Heart left ventricle (tissue), 16 donors: Measurements from ENCODE around the gene DCAF5. TPM values are rescaled to one million over a fixed set of nuclear protein-coding genes. Genes with fewer than 3 reads are reported as not detected.

ENCODE experiments used
- ATAC-seq, 4 donors: fragments of 200-7000 bp; cut with Tn5 transposase; one replicate each; pipeline ENCODE4 v1.9.1; 2020 to 2022; ENCODE audit warnings: moderate library complexity in 4 of 4, mild to moderate bottlenecking in 3 of 4, moderate number of reproducible peaks in 1 of 4
- DNase-seq, 5 donors: peaks; one replicate each; pipeline ENCODE4 v3.0.0-alpha.2; 2020
- H3K27ac ChIP-seq, 12 donors: fragments of 200-600 bp; sonication (generic) in 4 of 12; one replicate each; pipeline versions ENCODE4 v1.5.0 to v1.8.0; 2016 to 2022; ENCODE audit warnings: mild to moderate bottlenecking in 2 of 12
- H3K27me3 ChIP-seq, 9 donors: fragments of 200-600 bp; sonication (generic) in 2 of 9; one replicate each; pipeline versions ENCODE4 v1.5.1 to v1.8.0; 2016 to 2022; ENCODE audit warnings: mild to moderate bottlenecking in 3 of 9
- H3K36me3 ChIP-seq, 9 donors: fragments of 200-600 bp; sonication (generic) in 2 of 9; one replicate each; pipeline versions ENCODE4 v1.5.0 to v1.8.0; 2018 to 2022; ENCODE audit warnings: mild to moderate bottlenecking in 2 of 9
- H3K4me1 ChIP-seq, 12 donors: fragments of 200-600 bp; sonication (generic) in 4 of 12; one replicate each; pipeline versions ENCODE4 v1.5.0 to v1.8.0; 2016 to 2022; ENCODE audit warnings: mild to moderate bottlenecking in 3 of 12
- H3K4me3 ChIP-seq, 12 donors: fragments of 200-600 bp; sonication (generic) in 4 of 12; one replicate each; pipeline versions ENCODE4 v1.5.0 to v1.8.0; 2017 to 2022; ENCODE audit warnings: mild to moderate bottlenecking in 9 of 12, moderate library complexity in 4 of 12
- H3K9me3 ChIP-seq, 12 donors: fragments of 200-600 bp; sonication (generic) in 4 of 12; one replicate each; pipeline versions ENCODE4 v1.5.0 to v1.8.0; 2016 to 2022; ENCODE audit warnings: mild to moderate bottlenecking in 1 of 12
- POLR2A ChIP-seq, 2 donors: fragments of 450-650 bp; IDR thresholded peaks; one replicate each; pipeline ENCODE4 v1.6.1; 2017; ENCODE audit warnings: antibody characterized with exemption in 2 of 2, mild to moderate bottlenecking in 2 of 2, moderate library complexity in 2 of 2
- WGBS, 4 donors: extraction: QIAGEN DNeasy Blood & Tissue Kit in 2 of 4; methylation state at CpG; one replicate each; pipeline versions ENCODE4 v1.1.5 to v1.1.7; 2013 to 2018; 5-methylcytosine and 5-hydroxymethylcytosine counted together
- intact Hi-C, 10 donors: fragments of 100-400 bp; cut with DNase I; formaldehyde crosslinking; loops; one replicate each; pipeline versions ENCODE4 v1.11.1 to v1.14.2; 2022
- polyA plus RNA-seq, 2 donors: library from polyadenylated mRNA; stranded (reverse); fragments of 200-250 nt; gene quantifications; one replicate each; pipeline ENCODE4 v1.2.3, GENCODE V29; 2013
- total RNA-seq, 9 donors: library from RNA; depleted of rRNA in 2 of 9; stranded (reverse); fragments of >200 nt in 2 of 9; fragmentation: NEBNext Ultra II Directional in 3 of 9; extraction: Animal tissue kit (Norgen Biotek cat#: 25700) in 3 of 9; gene quantifications; one replicate each; pipeline versions ENCODE4 v1.1.0 to v1.2.4, GENCODE V29; 2016 to 2023
- TF ChIP-seq, protein P1 (sequence below), 12 donors: fragments of 200-600 bp; sonication (generic) in 4 of 12; IDR thresholded peaks; one replicate each; pipeline versions ENCODE4 v1.5.0 to v1.8.0; 2018 to 2022; ENCODE audit warnings: antibody characterized with exemption in 12 of 12, mild to moderate bottlenecking in 5 of 12
- donor health status: ischemic (EF 13 %, LVEDD 7.1; RV severe dilation, severe dysfunction).
- donor health status: healthy with polysubstance abuse.
- donor health status: DM: no; HTN: yes; CAD: no.
- donor health status: DM: no; HTN: no; CAD: no.
- donor health status: ischemic (EF 25% LVEDD 6.9; RV normal size, moderate dysfunction).
- donor health status: ischemic (EF 25% LVEDD 5.7; RV mildly dilated, moderate dysfunction).
- donor health status: healthy.
- donor health status: DM: yes; HTN: yes; CAD: no.
- donor health status: ischemic (EF 35%, LVEDD 5.7; RV mildly dilated, moderate dysfunction).
- donor health status: nonischemic (EF 11% LVEDD 7.7; RV severe dilation, severe dysfunction).
- donor health status: DM: yes; HTN: yes; CAD: no.
- donor health status: PGD.
- donor health status: ischemic (EF 29% LVEDD 5.4; RV normal size, mild dysfunction).
- donor health status: nonischemic (EF 23%, LVEDD 6.1; RV moderate dilation, normal function).

The DCAF5 gene
- total and polyA plus RNA-seq, 11 donors = 16.8 to 71.7 (median 58.8) TPM

GRCh38 chr14:69137416-69137815 lies 15.5 kb downstream of the DCAF5 start:
- no peak for ATAC-seq
- intact Hi-C loops = loop anchor here in 4 of 10 donors (10.0 kb wide), 3 partner anchors 227 to 327 kb away; partner anchors contain the start of genes ERH (in 1 of the 4) and SLC39A9 (in 1 of the 4)
- peak overlapping the region in 5 of 12 donors; percentile 9 to 48 (median 12) for H3K27ac ChIP-seq
- H3K9me3 ChIP-seq = no peaks in the 10 kb centered on the region
- WGBS, 4 donors = 81 to 90% (median 85%) methylated on average over 1 of the region's 1 CpG
- TF ChIP-seq, protein P1, sequence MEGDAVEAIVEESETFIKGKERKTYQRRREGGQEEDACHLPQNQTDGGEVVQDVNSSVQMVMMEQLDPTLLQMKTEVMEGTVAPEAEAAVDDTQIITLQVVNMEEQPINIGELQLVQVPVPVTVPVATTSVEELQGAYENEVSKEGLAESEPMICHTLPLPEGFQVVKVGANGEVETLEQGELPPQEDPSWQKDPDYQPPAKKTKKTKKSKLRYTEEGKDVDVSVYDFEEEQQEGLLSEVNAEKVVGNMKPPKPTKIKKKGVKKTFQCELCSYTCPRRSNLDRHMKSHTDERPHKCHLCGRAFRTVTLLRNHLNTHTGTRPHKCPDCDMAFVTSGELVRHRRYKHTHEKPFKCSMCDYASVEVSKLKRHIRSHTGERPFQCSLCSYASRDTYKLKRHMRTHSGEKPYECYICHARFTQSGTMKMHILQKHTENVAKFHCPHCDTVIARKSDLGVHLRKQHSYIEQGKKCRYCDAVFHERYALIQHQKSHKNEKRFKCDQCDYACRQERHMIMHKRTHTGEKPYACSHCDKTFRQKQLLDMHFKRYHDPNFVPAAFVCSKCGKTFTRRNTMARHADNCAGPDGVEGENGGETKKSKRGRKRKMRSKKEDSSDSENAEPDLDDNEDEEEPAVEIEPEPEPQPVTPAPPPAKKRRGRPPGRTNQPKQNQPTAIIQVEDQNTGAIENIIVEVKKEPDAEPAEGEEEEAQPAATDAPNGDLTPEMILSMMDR (IDR thresholded peaks at IDR 0.05) = no peak
- TF ChIP-seq POLR2A (IDR thresholded peaks at IDR 0.05) = no peak
- H3K36me3 ChIP-seq = peaks cover 0 to 14% (median 0%) of the 10 kb centered on the region in 9 donors
- H3K27me3 ChIP-seq = no peaks in the 10 kb centered on the region
- peaks cover 0 to 52% (median 33%) of the 10 kb centered on the region in 12 donors for H3K4me1 ChIP-seq
- no peak overlapping the region for H3K4me3 ChIP-seq
- DNase-seq = no peak

DNA sequence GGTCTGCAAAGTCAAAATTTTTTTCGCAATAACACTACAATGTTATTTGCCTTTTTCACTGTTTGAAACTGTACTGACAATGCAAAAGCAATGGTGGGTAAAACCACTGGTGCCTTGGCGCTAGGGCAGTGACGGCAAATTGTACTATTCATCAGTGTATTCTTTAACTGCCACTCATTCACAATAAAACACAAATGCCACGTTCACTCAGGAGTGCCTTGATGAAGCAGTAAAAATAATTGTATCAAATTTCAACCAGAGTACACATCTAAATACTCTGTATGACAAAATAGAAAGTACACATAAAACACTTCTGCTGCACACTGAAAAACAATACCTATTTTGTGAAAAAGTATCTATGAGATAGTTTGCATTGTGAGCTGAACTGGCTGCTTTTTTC lies 17.8 kb downstream of the DCAF5 start:
- peaks cover 0 to 10% (median 0%) of the 10 kb centered on the region in 9 donors for H3K36me3 ChIP-seq
- H3K4me3 ChIP-seq = no peak overlapping the region
- H3K27me3 ChIP-seq = no peaks in the 10 kb centered on the region
- 79 to 88% (median 85%) methylated on average over 4 of the region's 4 CpGs for WGBS, 4 donors
- ATAC-seq (no peak), DNase-seq (no peak)
- intact Hi-C loops = loop anchor here in 4 of 10 donors (10.0 kb wide), 3 partner anchors 230 to 330 kb away; partner anchors contain the start of genes ERH (in 1 of the 4) and SLC39A9 (in 1 of the 4)
- H3K9me3 ChIP-seq = no peaks in the 10 kb centered on the region
- TF ChIP-seq, protein P1 (IDR thresholded peaks at IDR 0.05) = no peak
- no peak for TF ChIP-seq POLR2A (IDR thresholded peaks at IDR 0.05)
- peaks cover 2 to 64% (median 45%) of the 10 kb centered on the region in 12 donors for H3K4me1 ChIP-seq
- no peak overlapping the region for H3K27ac ChIP-seq

GRCh38 chr14:69133206-69134125 lies 19.5 kb downstream of the DCAF5 start:
- Histone ChIP-seq H3K9me3 (no peaks in the 10 kb centered on the region), H3K4me1 (peaks cover 2 to 69% (median 52%) of the 10 kb centered on the region in 12 donors), H3K4me3 (no peak overlapping the region), H3K36me3 (no peaks in the 10 kb centered on the region), H3K27ac (peak overlapping the region in 1 of 12 donors; percentile 12), H3K27me3 (no peaks in the 10 kb centered on the region)
- ATAC-seq (peak in 3 of 4 donors; percentile 22 to 63 (median 52)), DNase-seq (no peak)
- intact Hi-C loops = loop anchor here in 5 of 10 donors (5.0 to 10.0 kb wide), 6 partner anchors 94 to 331 kb away; partner anchors contain the start of genes ERH (in 1 of the 5) and SLC39A9 (in 1 of the 5)
- TF ChIP-seq, protein P1 (IDR thresholded peaks at IDR 0.05) = no peak
- no peak for TF ChIP-seq POLR2A (IDR thresholded peaks at IDR 0.05)
- WGBS, 4 donors = 29 to 56% (median 50%) methylated on average over 3 of the region's 3 CpGs
